ENCODE data around the gene NUB1.

- TF ChIP-seq CTCF (IDR thresholded peaks at IDR 0.05; ENCODE audit: borderline replicate concordance, extremely low read depth, low read length, poor library complexity, severe bottlenecking): no peak
- TF ChIP-seq EZH2 (IDR thresholded peaks at IDR 0.05; ENCODE audit: borderline replicate concordance, low read depth, low read length, severe bottlenecking): no peak
Observed at GRCh38 chr7:151389096-151389767, 47.6 kb downstream of the NUB1 start.
